ENCODE results near the gene CYSRT1. TPM values are rescaled to one million over a fixed set of nuclear protein-coding genes. Genes with fewer than 3 reads are reported as not detected.

The CYSRT1 gene
- polyA plus RNA-seq, 3 donors: 0.17 TPM; not detected in 2

DNA sequence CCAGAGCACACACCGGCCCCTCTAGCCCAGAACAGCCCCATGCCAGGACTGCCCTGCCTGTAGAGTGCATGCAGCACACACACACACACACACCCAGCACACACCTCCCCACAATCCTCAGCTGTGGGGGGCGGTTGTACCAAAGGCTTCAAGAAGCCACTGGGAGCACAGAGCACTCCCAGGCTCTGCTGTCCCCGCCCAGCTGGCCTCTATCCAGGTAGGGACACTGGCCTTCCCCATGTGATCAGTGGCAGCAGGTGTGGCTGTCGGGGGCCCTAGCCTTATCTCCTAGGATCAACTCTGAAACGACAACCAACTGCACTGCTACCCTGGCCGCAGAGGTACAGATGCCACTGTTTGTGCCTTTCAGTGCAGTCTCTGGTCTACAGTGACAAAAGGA lies 38.6 kb upstream of the CYSRT1 start:
- Mint-ChIP-seq H3K4me1 (peaks cover 32% of the 10 kb centered on the region), H3K27ac (peak overlapping the region in 1 of 7 donors; percentile 12), H3K27me3 (ENCODE audit: low read depth in 3 of 3) (no peaks in the 10 kb centered on the region), H3K4me3 (no peak overlapping the region), H3K9me3 (peaks cover 0 to 2% (median 0%) of the 10 kb centered on the region in 7 donors), H3K36me3 (peaks cover 43 to 77% of the 10 kb centered on the region in 2 donors)
- Histone ChIP-seq H3K9me3 (replicated peaks in 1 of 2; ENCODE audit: control insufficient read depth in 1 of 2, insufficient read depth in 1 of 2, low read length in 2 of 2) (no peaks in the 10 kb centered on the region), H3K36me3 (replicated peaks in 1 of 2; ENCODE audit: control insufficient read depth in 1 of 2, insufficient read depth in 2 of 2, low read length in 2 of 2) (peaks cover 66 to 67% of the 10 kb centered on the region in 2 donors), H3K4me3 (replicated peaks in 1 of 3; ENCODE audit: low read depth in 2 of 3, low read length in 3 of 3) (no peak overlapping the region), H3K27me3 (ENCODE audit: control insufficient read depth in 2 of 2, insufficient read depth in 2 of 2, low read length in 2 of 2) (no peaks in the 10 kb centered on the region), H3K4me2 (replicated peaks; ENCODE audit: extremely low read depth, low read length, poor library complexity, severe bottlenecking) (no peak overlapping the region), H4K20me1 (ENCODE audit: insufficient read depth, low read length) (peaks cover 26% of the 10 kb centered on the region), H2AFZ (ENCODE audit: insufficient read depth, low read depth, low read length, poor library complexity, severe bottlenecking) (no peak overlapping the region), H3K79me2 (ENCODE audit: insufficient read depth, low read length) (peaks cover 44% of the 10 kb centered on the region), H3K4me1 (ENCODE audit: control insufficient read depth in 1 of 2, insufficient read depth in 2 of 2, low read length in 2 of 2) (peaks cover 28 to 39% of the 10 kb centered on the region in 2 donors), H3K9ac (ENCODE audit: insufficient read depth, low read length, poor library complexity, severe bottlenecking) (no peak overlapping the region), H3K27ac (ENCODE audit: low read depth in 1 of 2, low read length in 2 of 2) (no peak overlapping the region)
- DNase-seq: no peak
- TF ChIP-seq, protein P1, sequence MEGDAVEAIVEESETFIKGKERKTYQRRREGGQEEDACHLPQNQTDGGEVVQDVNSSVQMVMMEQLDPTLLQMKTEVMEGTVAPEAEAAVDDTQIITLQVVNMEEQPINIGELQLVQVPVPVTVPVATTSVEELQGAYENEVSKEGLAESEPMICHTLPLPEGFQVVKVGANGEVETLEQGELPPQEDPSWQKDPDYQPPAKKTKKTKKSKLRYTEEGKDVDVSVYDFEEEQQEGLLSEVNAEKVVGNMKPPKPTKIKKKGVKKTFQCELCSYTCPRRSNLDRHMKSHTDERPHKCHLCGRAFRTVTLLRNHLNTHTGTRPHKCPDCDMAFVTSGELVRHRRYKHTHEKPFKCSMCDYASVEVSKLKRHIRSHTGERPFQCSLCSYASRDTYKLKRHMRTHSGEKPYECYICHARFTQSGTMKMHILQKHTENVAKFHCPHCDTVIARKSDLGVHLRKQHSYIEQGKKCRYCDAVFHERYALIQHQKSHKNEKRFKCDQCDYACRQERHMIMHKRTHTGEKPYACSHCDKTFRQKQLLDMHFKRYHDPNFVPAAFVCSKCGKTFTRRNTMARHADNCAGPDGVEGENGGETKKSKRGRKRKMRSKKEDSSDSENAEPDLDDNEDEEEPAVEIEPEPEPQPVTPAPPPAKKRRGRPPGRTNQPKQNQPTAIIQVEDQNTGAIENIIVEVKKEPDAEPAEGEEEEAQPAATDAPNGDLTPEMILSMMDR (IDR thresholded peaks at IDR 0.05): no peak
- WGBS (ENCODE audit: insufficient coverage): 98% methylated on average over 5 of the region's 6 CpGs
- intact Hi-C loops (cut with micrococcal nuclease): loop anchor here in 1 of 2 donors (5.0 kb wide), 1 partner anchor 51 kb away; no protein-coding TSS in a partner anchor

- WGBS (ENCODE audit: insufficient coverage): 93% methylated on average over 15 of the region's 15 CpGs
- peak overlapping the region; percentile 83 to 95 (median 92) for H3K4me3 ChIP-seq (replicated peaks in 1 of 3; ENCODE audit: low read depth in 2 of 3, low read length in 3 of 3)
- Mint-ChIP-seq H3K36me3 (peaks cover 37 to 73% of the 10 kb centered on the region in 2 donors), H3K4me3 (peak overlapping the region; percentile 86 to 94), H3K27ac (peak overlapping the region; percentile 91 to 96 (median 94)), H3K9me3 (peaks cover 0 to 2% (median 0%) of the 10 kb centered on the region in 7 donors), H3K4me1 (peaks cover 32% of the 10 kb centered on the region), H3K27me3 (ENCODE audit: low read depth in 3 of 3) (no peaks in the 10 kb centered on the region)
- H3K27ac ChIP-seq (ENCODE audit: low read depth in 1 of 2, low read length in 2 of 2): peak overlapping the region; percentile 70 to 96
- H3K79me2 ChIP-seq (ENCODE audit: insufficient read depth, low read length): peaks cover 44% of the 10 kb centered on the region
- H4K20me1 ChIP-seq (ENCODE audit: insufficient read depth, low read length): peaks cover 28% of the 10 kb centered on the region
- H2AFZ ChIP-seq (ENCODE audit: insufficient read depth, low read depth, low read length, poor library complexity, severe bottlenecking): no peak overlapping the region
- TF ChIP-seq, protein P1 (IDR thresholded peaks at IDR 0.05): no peak
- no peaks in the 10 kb centered on the region for H3K9me3 ChIP-seq (replicated peaks in 1 of 2; ENCODE audit: control insufficient read depth in 1 of 2, insufficient read depth in 1 of 2, low read length in 2 of 2)
- H3K36me3 ChIP-seq (replicated peaks in 1 of 2; ENCODE audit: control insufficient read depth in 1 of 2, insufficient read depth in 2 of 2, low read length in 2 of 2): peaks cover 60 to 67% of the 10 kb centered on the region in 2 donors
- H3K4me2 ChIP-seq (replicated peaks; ENCODE audit: extremely low read depth, low read length, poor library complexity, severe bottlenecking): peak overlapping the region; percentile 100
- DNase-seq: no peak
- no peaks in the 10 kb centered on the region for H3K27me3 ChIP-seq (ENCODE audit: control insufficient read depth in 2 of 2, insufficient read depth in 2 of 2, low read length in 2 of 2)
- intact Hi-C loops (cut with micrococcal nuclease): loop anchor here in 1 of 2 donors (5.0 kb wide), 1 partner anchor 50 kb away; no protein-coding TSS in a partner anchor
- peak overlapping the region; percentile 95 for H3K9ac ChIP-seq (ENCODE audit: insufficient read depth, low read length, poor library complexity, severe bottlenecking)
- peaks cover 28 to 39% of the 10 kb centered on the region in 2 donors for H3K4me1 ChIP-seq (ENCODE audit: control insufficient read depth in 1 of 2, insufficient read depth in 2 of 2, low read length in 2 of 2)
Measured at GRCh38 chr9:137187386-137187785, 37.6 kb upstream of the CYSRT1 start.
